CD4-positive, alpha-beta T cell treated with Interleukin-17A for 1 hour (primary cell): Measurements from ENCODE around the gene GPR132.
"Not testable (repeated sequence)": the region's sequence is repeated elsewhere in the genome, so short reads cannot be mapped to it uniquely, and the experiment has no call there.

ENCODE experiments used
- DNase-seq: peaks from one replicate; pipeline ENCODE4 v3.0.0-alpha.2; 2020

Gene GPR132

GRCh38 chr14:105035616-105036015, 29.6 kb downstream of the GPR132 start:
- not testable (repeated sequence) for DNase-seq

GRCh38 chr14:105034315-105035039, 30.8 kb downstream of the GPR132 start:
- no peak for DNase-seq

- DNase-seq = peak; percentile 37
These were observed 31.8 kb downstream of the GPR132 start for GRCh38 chr14:105033412-105033900.

- not testable (repeated sequence) for DNase-seq
These were observed 32.8 kb downstream of the GPR132 start for GRCh38 chr14:105032451-105032901.

GRCh38 chr14:105030836-105031396, 34.3 kb downstream of the GPR132 start:
- DNase-seq = no peak

GRCh38 chr14:105030194-105030593, 35.0 kb downstream of the GPR132 start:
- no peak for DNase-seq

- DNase-seq = no peak
These were observed 35.8 kb downstream of the GPR132 start for GRCh38 chr14:105029402-105029801.

GRCh38 chr14:105028251-105028927, 36.8 kb downstream of the GPR132 start:
- no peak for DNase-seq

GRCh38 chr14:105027718-105028117, 37.5 kb downstream of the GPR132 start:
- DNase-seq = not testable (repeated sequence)

GRCh38 chr14:105026802-105027563, 38.2 kb downstream of the GPR132 start:
- DNase-seq = no peak

GRCh38 chr14:105026033-105026785, 39.0 kb downstream of the GPR132 start:
- no peak for DNase-seq

GRCh38 chr14:105025429-105025828, 39.8 kb downstream of the GPR132 start:
- no peak for DNase-seq

GRCh38 chr14:105023791-105024480, 41.3 kb downstream of the GPR132 start:
- no peak for DNase-seq

GRCh38 chr14:105023144-105023543, 42.1 kb downstream of the GPR132 start:
- no peak for DNase-seq

- no peak for DNase-seq
These were observed 43.0 kb downstream of the GPR132 start for GRCh38 chr14:105022276-105022670.

GRCh38 chr14:105021656-105022275, 43.5 kb downstream of the GPR132 start:
- no peak for DNase-seq

GRCh38 chr14:105020815-105021655, 44.2 kb downstream of the GPR132 start, which contains the start of gene CDCA4:
TSS of gene CDCA4 (minus strand) at chr14:105021083. CDS start at chr14:105011929, 9,154 bp downstream.
- peak; percentile 97 for DNase-seq

GRCh38 chr14:105019861-105020814, 45.1 kb downstream of the GPR132 start:
- peak; percentile 76 for DNase-seq

GRCh38 chr14:105018414-105018813, 46.8 kb downstream of the GPR132 start:
- DNase-seq = no peak
